Prostate gland (tissue), 2 donors: ENCODE measurements around the gene FMN2. TPM values are rescaled to one million over a fixed set of nuclear protein-coding genes. Genes with fewer than 3 reads are reported as not detected.

ENCODE experiments used
- DNase-seq: peaks from one replicate; pipeline ENCODE4 v3.0.0-alpha.2; 2019; ENCODE audit warnings: low spot score
- H3K27ac ChIP-seq, 2 donors: fragments of 200-600 bp; sonication (generic); 2 replicates each; pipeline ENCODE4 v1.5.1; 2017 to 2019
- H3K27me3 ChIP-seq: fragments of 200-600 bp; sonication (generic); replicated peaks from 2 replicates; pipeline ENCODE4 v1.5.1; 2019; ENCODE audit not compliant: insufficient read depth
- H3K36me3 ChIP-seq, 2 donors: fragments of 200-600 bp; sonication (generic); 1 replicate in 1 of 2; 2 replicates in 1 of 2; pipeline versions ENCODE4 v1.5.1 to v1.8.1; 2017 to 2019
- H3K4me1 ChIP-seq: fragments of 200-600 bp; sonication (generic); replicated peaks from 2 replicates; pipeline ENCODE4 v1.5.1; 2019
- H3K4me3 ChIP-seq, 2 donors: fragments of 200-600 bp; sonication (generic); 2 replicates each; pipeline ENCODE4 v1.5.1; 2017 to 2019
- H3K9me3 ChIP-seq: fragments of 200-600 bp; sonication (generic); 2 replicates; pipeline ENCODE4 v1.5.1; 2017
- CTCF ChIP-seq, 4 experiments: fragments of 200-600 bp in 2 of 4; fragments of 450-650 bp in 2 of 4; sonication (generic) in 2 of 4; IDR thresholded peaks; 1 replicate in 3 of 4; 2 replicates in 1 of 4; pipeline ENCODE4 v1.5.1; 2016 to 2019; ENCODE audit warnings: antibody characterized with exemption in 4 of 4, mild to moderate bottlenecking in 2 of 4, moderate library complexity in 2 of 4
- POLR2A ChIP-seq: fragments of 450-650 bp; IDR thresholded peaks from one replicate; pipeline ENCODE4 v1.6.1; 2016; ENCODE audit warnings: antibody characterized with exemption, mild to moderate bottlenecking
- POLR2AphosphoS5 ChIP-seq: sonication (generic); formaldehyde crosslinking; IDR thresholded peaks from one replicate; pipeline ENCODE4 v1.6.1; 2017; ENCODE audit warnings: antibody characterized with exemption
- WGBS: methylation state at CpG from one replicate; pipeline ENCODE4 v1.1.5; 2018; 5-methylcytosine and 5-hydroxymethylcytosine counted together
- intact Hi-C: fragments of 100-400 bp; cut with DNase I; formaldehyde crosslinking; loops from one replicate; pipeline ENCODE4 v1.14.2; 2022
- total RNA-seq, 2 donors: library from RNA; depleted of rRNA; stranded (reverse); fragments of >200 nt; gene quantifications; one replicate each; pipeline ENCODE4 v1.1.0, GENCODE V29; 2016

The FMN2 gene
- total RNA-seq, 2 donors from 2014 or later, result 0.27 to 4.8 TPM

GRCh38 chr1:240237305-240237721 is 145.6 kb downstream of the FMN2 start:
- no peak for DNase-seq
- WGBS, result 56% methylated on average over 4 of the region's 4 CpGs
- TF ChIP-seq CTCF (IDR thresholded peaks at IDR 0.05) (no peak), POLR2A (no peak), POLR2AphosphoS5 (no peak)
- intact Hi-C loops, result no loop called here
- Histone ChIP-seq H3K27me3 (no peaks in the 10 kb centered on the region), H3K36me3 (no peaks in the 10 kb centered on the region), H3K27ac (no peak overlapping the region), H3K9me3 (no peaks in the 10 kb centered on the region), H3K4me3 (no peak overlapping the region), H3K4me1 (no peaks in the 10 kb centered on the region)

GRCh38 chr1:240239309-240239708 is 147.6 kb downstream of the FMN2 start:
- Histone ChIP-seq H3K4me3 (no peak overlapping the region), H3K4me1 (no peaks in the 10 kb centered on the region), H3K27me3 (no peaks in the 10 kb centered on the region), H3K27ac (no peak overlapping the region), H3K9me3 (no peaks in the 10 kb centered on the region), H3K36me3 (no peaks in the 10 kb centered on the region)
- intact Hi-C loops, result no loop called here
- TF ChIP-seq CTCF (IDR thresholded peaks at IDR 0.05) (no peak), POLR2A (no peak), POLR2AphosphoS5 (no peak)
- DNase-seq, result no peak

- WGBS, result 86% methylated on average over 3 of the region's 3 CpGs
- no peak overlapping the region for H3K27ac ChIP-seq
- TF ChIP-seq CTCF (IDR thresholded peaks at IDR 0.05) (no peak), POLR2A (no peak), POLR2AphosphoS5 (no peak)
- no peaks in the 10 kb centered on the region for H3K36me3 ChIP-seq
- no peaks in the 10 kb centered on the region for H3K27me3 ChIP-seq
- no peaks in the 10 kb centered on the region for H3K9me3 ChIP-seq
- no peak overlapping the region for H3K4me3 ChIP-seq
- intact Hi-C loops, result no loop called here
- no peaks in the 10 kb centered on the region for H3K4me1 ChIP-seq
- DNase-seq, result no peak
Measured at GRCh38 chr1:240241278-240241677, 149.6 kb downstream of the FMN2 start.

- Histone ChIP-seq H3K27me3 (no peaks in the 10 kb centered on the region), H3K9me3 (no peaks in the 10 kb centered on the region), H3K27ac (no peak overlapping the region), H3K4me1 (no peaks in the 10 kb centered on the region), H3K4me3 (no peak overlapping the region), H3K36me3 (no peaks in the 10 kb centered on the region)
- intact Hi-C loops, result no loop called here
- TF ChIP-seq POLR2A (no peak), CTCF (IDR thresholded peaks at IDR 0.05) (no peak), POLR2AphosphoS5 (no peak)
- WGBS, result 63% methylated on average over 5 of the region's 5 CpGs
- DNase-seq, result no peak
Measured at GRCh38 chr1:240242601-240243144, 151.0 kb downstream of the FMN2 start.

- intact Hi-C loops, result no loop called here
- WGBS, result 75% methylated on average over 3 of the region's 3 CpGs
- no peak for TF ChIP-seq POLR2AphosphoS5
- TF ChIP-seq CTCF (IDR thresholded peaks at IDR 0.05), result no peak
- TF ChIP-seq POLR2A, result no peak
Measured at GRCh38 chr1:240244968-240245628, 153.4 kb downstream of the FMN2 start.

More at GRCh38 chr1:240244968-240245628, 153.4 kb downstream of the FMN2 start:
- DNase-seq, result no peak
- H3K27me3 ChIP-seq, result no peaks in the 10 kb centered on the region
- no peaks in the 10 kb centered on the region for H3K9me3 ChIP-seq
- H3K27ac ChIP-seq, result no peak overlapping the region
- H3K4me1 ChIP-seq, result no peaks in the 10 kb centered on the region
- H3K36me3 ChIP-seq, result no peaks in the 10 kb centered on the region
- H3K4me3 ChIP-seq, result no peak overlapping the region
